ENCODE results near the gene LAMTOR2.

- TF ChIP-seq POLR2A (IDR thresholded peaks at IDR 0.05; ENCODE audit: low read depth, low read length) (no peak), TAF1 (IDR thresholded peaks at IDR 0.05; ENCODE audit: low read depth, low read length) (no peak), POLR2AphosphoS5 (IDR thresholded peaks at IDR 0.05; ENCODE audit: low read depth, low read length) (no peak), PAX5 (IDR thresholded peaks at IDR 0.05; ENCODE audit: insufficient read depth, low read length, severe bottlenecking) (no peak), SPI1 (IDR thresholded peaks at IDR 0.05; ENCODE audit: low read depth, low read length) (no peak)
Observed at GRCh38 chr1:156065871-156066270, 11.3 kb downstream of the LAMTOR2 start.
